Right lobe of liver (tissue), 6 donors: ENCODE measurements around the gene HIBADH. TPM values are rescaled to one million over a fixed set of nuclear protein-coding genes. Genes with fewer than 3 reads are reported as not detected.
A peak's percentile ranks its signal among the peaks of the same experiment; 100 is the strongest.

ENCODE experiments used
- ATAC-seq, 4 donors: fragments of 200-7000 bp; cut with Tn5 transposase; one replicate each; pipeline ENCODE4 v1.9.1; 2020; ENCODE audit warnings: mild to moderate bottlenecking in 4 of 4, moderate library complexity in 4 of 4
- DNase-seq, 3 donors: peaks; one replicate each; pipeline ENCODE4 v3.0.0-alpha.2; 2020
- H3K27ac ChIP-seq, 3 donors: fragments of 200-600 bp; one replicate each; pipeline ENCODE4 v1.8.0; 2022
- H3K27me3 ChIP-seq, 2 donors: fragments of 200-600 bp; one replicate each; pipeline ENCODE4 v1.8.0; 2022
- H3K36me3 ChIP-seq, 4 donors: fragments of 200-600 bp; sonication (generic) in 1 of 4; one replicate each; pipeline versions ENCODE4 v1.5.1 to v1.8.0; 2017 to 2022; ENCODE audit warnings: control low read depth in 1 of 4
- H3K4me1 ChIP-seq, 4 donors: fragments of 200-600 bp; sonication (generic) in 1 of 4; one replicate each; pipeline versions ENCODE4 v1.5.1 to v1.8.0; 2017 to 2022; ENCODE audit warnings: control low read depth in 1 of 4
- H3K4me3 ChIP-seq, 3 donors: fragments of 200-600 bp; one replicate each; pipeline ENCODE4 v1.8.0; 2022
- H3K9me3 ChIP-seq, 4 donors: fragments of 200-600 bp; sonication (generic) in 1 of 4; one replicate each; pipeline versions ENCODE4 v1.5.1 to v1.8.0; 2017 to 2022; ENCODE audit warnings: control low read depth in 1 of 4
- CTCF ChIP-seq, 4 donors: fragments of 200-600 bp in 3 of 4; fragments of 450-650 bp in 1 of 4; IDR thresholded peaks; one replicate each; pipeline versions ENCODE4 v1.5.1 to v1.8.0; 2016 to 2022; ENCODE audit warnings: antibody characterized with exemption in 4 of 4, mild to moderate bottlenecking in 2 of 4
- POLR2A ChIP-seq: fragments of 450-650 bp; IDR thresholded peaks from one replicate; pipeline ENCODE4 v1.6.1; 2017; ENCODE audit warnings: antibody characterized with exemption, mild to moderate bottlenecking
- WGBS: methylation state at CpG from one replicate; pipeline ENCODE4 v1.1.6; 2018; ENCODE audit warnings: low coverage, low lambda C conversion rate; ENCODE audit not compliant: insufficient coverage; ENCODE audit errors: missing lambda C conversion rate; 5-methylcytosine and 5-hydroxymethylcytosine counted together
- intact Hi-C, 2 donors: fragments of 100-400 bp; cut with DNase I; formaldehyde crosslinking; loops; one replicate each; pipeline versions ENCODE4 v1.11.2 to v1.14.1; 2022
- total RNA-seq, 6 experiments: library from RNA; depleted of rRNA in 2 of 6; stranded (reverse); fragments of >200 nt in 2 of 6; fragmentation: NEBNext Ultra II Directional in 3 of 6; extraction: Animal tissue kit (Norgen Biotek cat#: 25700) in 3 of 6; gene quantifications; one replicate each; pipeline versions ENCODE4 v1.1.0 to v1.2.4, GENCODE V29; 2016 to 2023
- donor health status: DM: no; HTN: yes; CAD: no.
- donor health status: DM: no; HTN: no; CAD: no.
- donor health status: DM: no; HTN: no; CAD: no.
- donor health status: DM: no; HTN: yes; CAD: no.
- donor health status: DM: no; HTN: yes; CAD: no.

Gene HIBADH
- total RNA-seq, 6 experiments from 2014 or later = 64.9 to 143 (median 67.2) TPM

GRCh38 chr7:27647489-27647888 is 15.2 kb downstream of the HIBADH start:
- no peaks in the 10 kb centered on the region for H3K4me1 ChIP-seq
- no peak for TF ChIP-seq POLR2A
- TF ChIP-seq CTCF (IDR thresholded peaks at IDR 0.05) = no peak
- intact Hi-C loops = no loop called here
- no peaks in the 10 kb centered on the region for H3K9me3 ChIP-seq
- peaks cover 0 to 25% (median 4%) of the 10 kb centered on the region in 4 donors for H3K36me3 ChIP-seq
- H3K27ac ChIP-seq = no peak overlapping the region
- ATAC-seq = no peak
- DNase-seq = no peak
- H3K27me3 ChIP-seq = no peaks in the 10 kb centered on the region
- H3K4me3 ChIP-seq = no peak overlapping the region
- WGBS = 89% methylated on average over 1 of the region's 1 CpG

GRCh38 chr7:27647046-27647445 is 15.6 kb downstream of the HIBADH start:
- Histone ChIP-seq H3K27me3 (no peaks in the 10 kb centered on the region), H3K4me3 (no peak overlapping the region), H3K36me3 (peaks cover 0 to 25% (median 4%) of the 10 kb centered on the region in 4 donors), H3K9me3 (no peaks in the 10 kb centered on the region), H3K27ac (no peak overlapping the region), H3K4me1 (peaks cover 0 to 4% (median 2%) of the 10 kb centered on the region in 4 donors)
- no peak for DNase-seq
- TF ChIP-seq POLR2A (no peak), CTCF (IDR thresholded peaks at IDR 0.05) (no peak)
- WGBS = 88% methylated on average over 9 of the region's 9 CpGs
- intact Hi-C loops = no loop called here
- no peak for ATAC-seq

- TF ChIP-seq CTCF (IDR thresholded peaks at IDR 0.05) = no peak
- TF ChIP-seq POLR2A = no peak
- H3K27ac ChIP-seq = peak overlapping the region; percentile 41 to 85 (median 65)
- H3K4me3 ChIP-seq = no peak overlapping the region
- H3K27me3 ChIP-seq = no peaks in the 10 kb centered on the region
- ATAC-seq (peak in 2 of 4 donors; percentile 7 to 15), DNase-seq (no peak)
- H3K36me3 ChIP-seq = peaks cover 0 to 6% (median 0%) of the 10 kb centered on the region in 4 donors
- no peaks in the 10 kb centered on the region for H3K9me3 ChIP-seq
- intact Hi-C loops = no loop called here
- H3K4me1 ChIP-seq = peaks cover 0 to 17% (median 8%) of the 10 kb centered on the region in 4 donors
- 70% methylated on average over 2 of the region's 2 CpGs for WGBS
Measured at GRCh38 chr7:27642271-27642670, 20.4 kb downstream of the HIBADH start.

GRCh38 chr7:27641581-27642230 is 21.0 kb downstream of the HIBADH start:
- peaks cover 0 to under 1% (median 0%) of the 10 kb centered on the region in 4 donors for H3K36me3 ChIP-seq
- no peaks in the 10 kb centered on the region for H3K9me3 ChIP-seq
- peak overlapping the region; percentile 41 to 85 (median 65) for H3K27ac ChIP-seq
- intact Hi-C loops = no loop called here
- DNase-seq (no peak), ATAC-seq (peak; percentile 85 to 88 (median 86))
- H3K4me3 ChIP-seq = peak overlapping the region in 1 of 3 donors; percentile 22
- TF ChIP-seq POLR2A = no peak
- 14% methylated on average over 4 of the region's 4 CpGs for WGBS
- H3K27me3 ChIP-seq = no peaks in the 10 kb centered on the region
- peaks cover 0 to 17% (median 8%) of the 10 kb centered on the region in 4 donors for H3K4me1 ChIP-seq

- Histone ChIP-seq H3K27ac (peak overlapping the region; percentile 41 to 85 (median 65)), H3K36me3 (no peaks in the 10 kb centered on the region), H3K4me3 (peak overlapping the region in 1 of 3 donors; percentile 19), H3K4me1 (peaks cover 0 to 17% (median 8%) of the 10 kb centered on the region in 4 donors), H3K27me3 (no peaks in the 10 kb centered on the region), H3K9me3 (no peaks in the 10 kb centered on the region)
- DNase-seq (peak in 1 of 3 donors; percentile 63), ATAC-seq (peak; percentile 82 to 90 (median 84))
- TF ChIP-seq POLR2A (no peak), CTCF (IDR thresholded peaks at IDR 0.05) (no peak)
- WGBS = 20% methylated on average over 5 of the region's 5 CpGs
- intact Hi-C loops = no loop called here
Measured at GRCh38 chr7:27640884-27641574, 21.7 kb downstream of the HIBADH start.
